NT2/D1 (cell line): ENCODE data around the gene FOXP1.

Experiments
- SUZ12 ChIP-seq: IDR thresholded peaks from 2 replicates; pipeline ENCODE4 v1.6.1; 2011; ENCODE audit not compliant: insufficient read length, insufficient read depth; ENCODE audit errors: extremely low read depth
- YY1 ChIP-seq: IDR thresholded peaks from 2 replicates; pipeline ENCODE4 v1.6.1; 2011; ENCODE audit not compliant: insufficient read length, insufficient read depth
- ZNF274 ChIP-seq: IDR thresholded peaks from 2 replicates; pipeline ENCODE4 v1.6.1; 2011; ENCODE audit warnings: mild to moderate bottlenecking, low read depth, low read length

DNA sequence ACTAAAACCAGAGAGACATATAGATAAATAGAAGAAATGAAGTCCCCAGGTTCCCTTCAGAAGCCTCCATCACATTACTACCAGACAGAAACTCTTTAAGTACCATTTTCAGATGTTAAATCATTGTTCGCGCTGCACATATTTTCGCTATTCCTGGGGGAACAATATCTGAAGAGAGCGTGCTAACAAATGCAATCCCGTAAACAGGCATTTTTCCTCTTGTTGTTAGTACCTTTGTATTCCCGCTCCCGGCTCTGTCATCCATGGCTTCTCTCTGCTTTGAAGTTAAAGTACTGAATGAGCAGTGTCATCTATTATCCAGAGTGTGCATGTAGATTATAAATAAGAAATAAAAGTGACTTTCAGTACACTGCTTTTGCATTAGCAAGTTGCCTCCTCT is 412.3 kb downstream of the FOXP1 start:
- no peak for TF ChIP-seq SUZ12
- TF ChIP-seq YY1 = no peak
- no peak for TF ChIP-seq ZNF274
